Activated naive CD4-positive, alpha-beta T cell treated with anti-CD3 and anti-CD28 coated beads, Interleukin-2, amount 50 U/mL, for 16 hours (primary cell): ENCODE results near the gene WNT9B.

ENCODE experiments used
- DNase-seq: peaks from one replicate; pipeline ENCODE4 v3.0.0-alpha.2; 2020

Gene WNT9B

DNA sequence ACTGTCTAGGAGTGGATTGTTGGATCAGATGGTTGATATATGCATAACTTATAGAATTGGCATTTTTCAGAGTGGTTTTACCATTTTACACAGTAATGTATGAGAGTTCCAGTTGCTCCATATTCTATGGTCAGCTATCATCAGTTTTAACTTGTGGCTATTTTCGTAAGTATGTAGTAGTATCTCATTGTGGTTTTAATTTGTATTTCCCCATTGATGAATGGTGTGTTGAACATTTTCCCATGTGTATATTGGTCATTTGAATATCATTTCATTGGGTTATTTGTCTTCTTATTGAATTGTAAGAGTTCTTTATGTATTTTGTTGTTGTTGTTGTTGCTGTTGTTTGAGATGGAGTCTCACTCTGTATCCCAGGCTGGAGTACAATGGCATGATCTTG, 6.2 kb downstream of the WNT9B start:
- DNase-seq, result no peak

DNA sequence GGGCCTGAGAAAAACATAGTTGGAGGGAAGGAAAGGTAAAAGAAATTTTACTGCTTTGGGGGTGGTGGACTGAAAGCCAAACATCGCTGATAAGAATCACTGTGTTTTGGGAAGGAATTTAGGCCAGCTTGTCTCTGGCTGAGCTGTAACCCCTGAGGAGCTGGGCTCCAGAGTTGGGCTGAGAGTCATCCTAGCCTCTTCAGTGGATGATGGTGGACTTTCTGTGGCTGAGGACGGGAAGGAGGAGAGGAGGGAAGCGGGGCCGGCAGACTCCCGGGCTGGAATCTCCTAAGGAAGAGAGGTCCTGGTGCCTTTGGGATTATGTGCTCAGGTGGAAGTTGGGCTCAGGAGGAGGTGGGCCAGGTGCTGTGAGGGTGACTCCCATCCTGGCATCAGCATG, 8.6 kb downstream of the WNT9B start:
- DNase-seq, result no peak

DNA sequence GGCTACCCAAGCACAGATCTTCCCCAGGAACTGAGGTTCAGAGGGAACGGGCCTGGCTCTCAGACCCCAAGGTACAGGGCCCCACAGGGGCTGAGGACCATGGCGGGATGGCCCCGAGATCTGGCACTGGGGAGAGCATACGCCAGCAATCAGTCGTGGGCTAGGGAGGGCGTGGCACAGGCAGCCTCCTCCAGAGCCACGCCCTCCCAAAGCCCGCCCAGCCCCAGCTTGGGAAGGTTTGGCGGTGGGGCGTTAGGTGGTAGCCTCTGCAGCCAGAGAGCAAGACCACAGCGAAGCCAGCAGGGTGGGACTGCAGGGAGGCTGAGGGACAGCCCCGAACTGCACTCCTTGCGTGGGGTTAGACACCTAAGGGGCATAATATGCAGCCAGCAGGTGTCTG, 11.6 kb downstream of the WNT9B start:
- no peak for DNase-seq

DNA sequence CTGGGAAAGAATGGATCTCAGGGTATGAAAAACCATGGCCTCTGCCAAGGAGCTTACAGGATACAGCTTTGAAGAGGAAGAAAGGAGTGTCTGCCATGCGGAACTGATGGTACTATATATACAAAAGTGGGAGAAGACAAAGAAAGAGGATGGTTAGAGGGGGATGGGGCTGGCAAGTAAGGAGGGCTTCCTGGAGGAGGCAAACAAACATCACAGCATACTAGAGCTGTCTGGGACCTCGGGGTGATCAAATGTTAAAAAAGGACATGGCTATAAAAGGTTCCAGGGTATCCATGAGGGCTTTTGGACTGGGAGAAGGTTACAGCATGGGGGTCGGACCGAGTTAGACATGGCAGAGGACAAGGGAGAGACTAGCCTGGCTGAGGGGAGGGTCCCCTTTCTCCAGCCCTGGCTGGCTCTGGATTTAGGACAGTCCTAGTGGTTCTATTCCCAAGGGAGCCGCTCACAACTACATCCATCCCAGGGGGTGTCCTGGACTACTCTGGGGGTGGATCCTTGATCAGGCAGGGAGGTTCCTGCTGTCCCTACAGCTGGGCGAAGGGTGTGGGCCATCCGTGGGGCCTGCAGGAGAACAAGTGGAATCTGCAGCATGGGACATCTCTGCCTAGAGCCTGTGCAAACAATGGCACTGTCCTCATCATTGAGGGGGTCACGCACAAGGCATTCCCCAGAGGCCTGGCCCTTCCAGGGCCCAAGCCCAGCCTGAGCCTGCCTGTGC, 12.2 kb downstream of the WNT9B start:
- DNase-seq, result no peak

DNA sequence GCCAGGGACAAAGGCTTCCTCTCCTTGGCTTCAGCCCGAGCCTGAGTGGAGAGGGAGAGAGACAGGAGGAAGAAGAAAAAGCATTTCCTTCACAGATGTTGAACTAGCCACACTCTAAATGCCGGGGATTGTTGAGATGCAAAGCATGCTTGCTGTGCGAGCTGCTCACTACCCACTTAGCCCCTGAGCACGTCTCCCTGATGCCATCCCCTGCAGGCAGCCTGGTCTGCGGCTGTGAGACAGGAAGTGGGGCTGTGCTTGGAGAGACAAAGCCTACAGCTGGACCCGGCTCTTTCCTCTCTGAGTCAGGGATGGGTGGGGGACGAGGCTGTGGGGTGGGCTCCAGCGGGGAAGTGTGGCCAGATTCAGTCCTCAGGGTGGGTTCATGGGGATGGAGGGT, 13.7 kb downstream of the WNT9B start:
- no peak for DNase-seq

GRCh38 chr17:46866325-46866724, 14.9 kb downstream of the WNT9B start:
- DNase-seq, result no peak

GRCh38 chr17:46866747-46867146, 15.4 kb downstream of the WNT9B start:
- DNase-seq, result no peak

DNA sequence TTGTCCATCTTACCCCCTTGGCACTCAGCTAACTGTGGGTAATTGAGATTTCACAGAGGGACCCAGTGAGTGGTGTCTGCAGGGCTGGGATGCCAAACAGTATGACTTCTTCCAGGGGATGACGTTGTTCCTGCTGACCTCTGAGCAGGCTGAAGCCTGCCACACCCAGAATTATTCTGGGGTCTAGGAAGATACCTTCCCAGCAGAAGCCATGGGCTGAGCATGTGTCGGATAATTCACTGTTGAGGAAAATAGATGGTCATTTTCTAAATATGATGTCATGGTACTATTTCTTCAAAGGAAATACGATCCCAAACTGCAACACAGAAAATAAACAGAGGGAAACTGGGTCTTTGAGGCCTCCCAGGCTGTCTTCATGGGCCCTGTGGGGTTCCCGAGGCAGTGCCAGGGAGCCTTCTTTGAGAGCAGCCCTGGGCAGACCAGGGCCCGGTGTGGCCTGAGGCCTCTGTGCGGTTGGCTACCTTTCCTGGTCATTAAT, 17.4 kb downstream of the WNT9B start:
- DNase-seq, result no peak

DNA sequence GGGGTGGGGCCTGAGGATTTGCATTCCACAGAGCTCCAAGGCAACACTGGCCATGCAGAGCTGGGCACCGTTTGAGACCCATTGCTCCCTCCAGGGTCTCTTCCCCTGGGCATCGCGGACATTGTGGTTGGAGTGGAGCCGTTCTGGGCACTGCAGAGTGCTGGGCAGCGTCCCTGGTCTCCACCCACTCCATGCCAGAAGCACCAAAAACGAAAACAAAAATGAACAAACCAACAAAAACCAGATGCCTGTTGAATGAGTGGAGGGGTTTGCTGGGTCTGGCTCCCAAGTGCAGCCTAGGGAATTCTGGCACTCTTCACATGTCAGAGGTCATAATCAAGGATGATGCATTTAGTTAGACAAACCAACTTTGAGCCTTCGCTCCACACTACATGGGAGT, 17.9 kb downstream of the WNT9B start:
- no peak for DNase-seq

- DNase-seq, result no peak
Measured at GRCh38 chr17:46869975-46870803, 18.8 kb downstream of the WNT9B start.

DNA sequence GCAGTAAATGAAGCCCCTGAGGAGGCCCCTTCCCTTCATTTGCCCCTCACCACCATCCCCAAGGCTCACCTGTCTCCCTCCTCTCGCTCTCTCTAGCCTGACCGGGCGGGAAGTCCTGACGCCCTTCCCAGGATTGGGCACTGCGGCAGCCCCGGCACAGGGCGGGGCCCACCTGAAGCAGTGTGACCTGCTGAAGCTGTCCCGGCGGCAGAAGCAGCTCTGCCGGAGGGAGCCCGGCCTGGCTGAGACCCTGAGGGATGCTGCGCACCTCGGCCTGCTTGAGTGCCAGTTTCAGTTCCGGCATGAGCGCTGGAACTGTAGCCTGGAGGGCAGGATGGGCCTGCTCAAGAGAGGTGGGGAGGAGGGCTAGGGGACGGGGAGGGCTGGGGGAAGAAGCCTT, 21.0 kb downstream of the WNT9B start:
- DNase-seq, result no peak

DNA sequence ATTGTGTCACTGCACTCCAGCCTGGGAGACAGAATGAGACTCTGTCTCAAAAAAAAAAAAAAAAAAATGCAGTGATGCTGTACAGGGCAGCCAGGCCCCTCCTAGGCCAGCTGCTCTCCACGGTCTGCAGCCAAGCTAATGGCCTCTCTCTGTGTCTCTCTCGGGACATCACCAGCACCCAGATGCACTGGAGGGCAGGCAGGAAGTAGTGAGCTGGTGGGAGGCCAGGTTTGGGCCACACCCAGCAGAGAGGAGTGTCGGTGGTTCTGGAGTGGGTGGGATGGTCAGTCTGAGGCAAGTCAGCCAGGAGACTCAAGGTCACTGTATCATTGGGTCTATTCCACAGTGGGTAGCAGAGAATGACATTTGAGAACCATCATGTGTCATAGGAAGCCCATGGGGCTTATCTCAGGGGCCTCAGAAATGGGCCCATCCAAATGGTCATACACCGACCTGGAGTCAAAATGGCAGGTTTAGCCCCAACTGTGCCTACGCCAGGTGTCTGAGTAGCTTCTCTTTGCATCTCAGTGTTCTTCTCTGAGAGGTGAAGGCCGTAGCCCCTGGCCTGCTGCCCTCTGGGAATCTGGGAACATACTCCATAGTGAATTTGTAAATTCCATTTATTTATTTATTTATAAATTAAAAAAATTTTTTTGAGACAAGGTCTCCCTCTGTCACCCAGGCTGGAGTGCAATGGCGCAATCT, 22.7 kb downstream of the WNT9B start:
- DNase-seq, result no peak

- DNase-seq, result no peak
Measured at GRCh38 chr17:46874906-46875305, 23.5 kb downstream of the WNT9B start.

DNA sequence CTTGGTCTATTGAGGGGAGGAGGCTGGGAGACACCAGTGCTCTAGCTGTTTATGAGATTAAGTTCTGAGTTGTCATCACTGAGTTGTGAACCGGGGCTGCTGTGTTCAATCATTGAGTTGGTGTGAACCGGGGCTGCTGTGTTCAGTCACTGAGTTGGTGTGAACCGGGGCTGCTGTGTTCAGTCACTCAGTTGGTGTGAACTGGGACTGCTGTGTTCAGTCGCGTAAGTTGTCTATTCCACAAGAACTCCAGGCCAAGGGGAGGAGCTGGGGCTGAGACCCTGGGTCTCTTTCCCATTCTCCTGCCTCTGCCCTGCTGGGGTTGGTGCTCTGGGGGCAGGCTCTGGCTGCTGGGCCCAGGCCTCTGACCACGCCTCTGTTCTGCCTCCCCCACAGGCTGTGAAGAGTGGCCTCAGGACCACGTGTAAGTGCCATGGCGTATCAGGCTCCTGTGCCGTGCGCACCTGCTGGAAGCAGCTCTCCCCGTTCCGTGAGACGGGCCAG, 24.5 kb downstream of the WNT9B start:
- no peak for DNase-seq

DNA sequence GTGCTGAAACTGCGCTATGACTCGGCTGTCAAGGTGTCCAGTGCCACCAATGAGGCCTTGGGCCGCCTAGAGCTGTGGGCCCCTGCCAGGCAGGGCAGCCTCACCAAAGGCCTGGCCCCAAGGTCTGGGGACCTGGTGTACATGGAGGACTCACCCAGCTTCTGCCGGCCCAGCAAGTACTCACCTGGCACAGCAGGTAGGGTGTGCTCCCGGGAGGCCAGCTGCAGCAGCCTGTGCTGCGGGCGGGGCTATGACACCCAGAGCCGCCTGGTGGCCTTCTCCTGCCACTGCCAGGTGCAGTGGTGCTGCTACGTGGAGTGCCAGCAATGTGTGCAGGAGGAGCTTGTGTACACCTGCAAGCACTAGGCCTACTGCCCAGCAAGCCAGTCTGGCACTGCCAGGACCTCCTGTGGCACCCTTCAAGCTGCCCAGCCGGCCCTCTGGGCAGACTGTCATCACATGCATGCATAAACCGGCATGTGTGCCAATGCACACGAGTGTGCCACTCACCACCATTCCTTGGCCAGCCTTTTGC, 25.0 kb downstream of the WNT9B start:
- DNase-seq, result no peak

DNA sequence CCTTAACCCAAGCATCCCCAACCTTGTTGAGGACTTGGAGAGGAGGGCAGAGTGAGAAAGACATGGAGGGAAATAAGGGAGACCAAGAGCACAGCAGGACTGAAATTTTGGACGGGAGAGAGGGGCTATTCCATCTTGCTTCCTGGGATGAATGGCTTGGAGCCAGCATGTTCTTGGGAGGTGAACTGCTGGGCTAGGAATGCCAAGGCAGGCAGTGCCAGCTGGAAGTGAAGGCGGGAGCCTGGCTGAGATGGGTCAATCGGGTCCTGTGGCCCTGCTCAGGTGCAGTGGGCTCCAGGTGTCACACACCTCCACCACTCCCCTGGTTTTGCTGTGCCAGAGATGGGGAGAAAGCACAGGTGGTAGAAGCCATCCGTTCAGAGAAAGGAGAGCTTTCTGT, 25.5 kb downstream of the WNT9B start:
- DNase-seq, result no peak

- no peak for DNase-seq
Measured at GRCh38 chr17:46877466-46877865, 26.1 kb downstream of the WNT9B start.

DNA sequence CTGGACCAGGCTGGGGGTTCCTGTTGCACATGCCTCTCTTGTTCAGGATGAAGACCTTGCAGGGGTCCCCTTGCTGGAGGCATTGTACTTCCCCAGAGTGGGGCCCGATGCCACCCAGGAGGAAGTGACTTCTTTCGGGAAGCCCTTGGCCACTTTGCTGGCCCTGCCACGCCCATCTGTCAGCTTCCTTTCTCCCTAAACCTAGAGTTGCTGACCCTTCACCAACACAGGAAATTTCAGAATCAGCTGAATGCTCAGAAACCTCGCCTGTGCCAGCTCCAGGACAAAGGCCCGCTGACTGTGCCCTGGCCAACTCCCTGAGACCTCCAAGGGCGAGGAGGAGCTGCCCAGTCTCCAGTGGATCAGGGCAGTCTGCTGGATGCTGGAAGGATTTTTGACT, 26.7 kb downstream of the WNT9B start:
- DNase-seq, result no peak

DNA sequence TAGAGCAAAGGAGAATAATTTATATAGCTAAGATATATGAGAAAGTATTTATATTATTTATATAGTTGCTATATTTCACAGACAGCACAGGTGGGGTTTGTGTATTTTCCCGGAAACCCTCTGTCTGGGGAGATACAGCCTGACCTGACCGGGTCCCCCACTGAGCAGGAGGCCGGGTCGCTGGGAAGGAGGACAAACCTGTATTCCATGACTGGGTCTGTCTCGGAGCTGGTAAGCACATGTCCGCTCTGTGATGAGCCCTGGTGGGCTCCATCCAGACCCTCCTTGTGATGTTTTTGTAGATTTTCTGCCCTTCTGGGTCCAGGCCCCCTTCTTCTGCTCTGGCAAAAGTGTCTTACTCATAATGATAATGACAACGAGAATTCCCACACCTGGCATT, 27.7 kb downstream of the WNT9B start:
- no peak for DNase-seq

GRCh38 chr17:46881015-46881414, 29.6 kb downstream of the WNT9B start:
- no peak for DNase-seq

DNA sequence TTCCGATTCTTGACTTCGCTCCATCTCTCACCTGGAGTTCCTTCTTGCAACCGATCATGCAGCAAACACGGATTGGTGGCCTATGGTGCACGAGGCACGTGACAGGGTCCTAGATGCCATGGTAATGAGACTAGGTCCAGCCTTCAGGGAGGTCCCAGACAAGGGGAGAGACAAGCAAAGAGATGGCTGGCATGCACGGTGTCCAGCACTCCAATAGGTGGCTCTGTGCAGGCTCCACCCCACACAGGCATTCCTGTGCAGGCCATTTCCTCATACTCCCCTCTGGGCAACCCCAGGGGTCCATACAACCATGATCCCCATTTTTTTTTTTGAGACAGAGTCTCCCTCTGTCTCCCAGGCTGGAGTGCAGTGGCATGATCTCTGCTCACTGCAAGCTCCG, 31.3 kb downstream of the WNT9B start:
- DNase-seq, result no peak

DNA sequence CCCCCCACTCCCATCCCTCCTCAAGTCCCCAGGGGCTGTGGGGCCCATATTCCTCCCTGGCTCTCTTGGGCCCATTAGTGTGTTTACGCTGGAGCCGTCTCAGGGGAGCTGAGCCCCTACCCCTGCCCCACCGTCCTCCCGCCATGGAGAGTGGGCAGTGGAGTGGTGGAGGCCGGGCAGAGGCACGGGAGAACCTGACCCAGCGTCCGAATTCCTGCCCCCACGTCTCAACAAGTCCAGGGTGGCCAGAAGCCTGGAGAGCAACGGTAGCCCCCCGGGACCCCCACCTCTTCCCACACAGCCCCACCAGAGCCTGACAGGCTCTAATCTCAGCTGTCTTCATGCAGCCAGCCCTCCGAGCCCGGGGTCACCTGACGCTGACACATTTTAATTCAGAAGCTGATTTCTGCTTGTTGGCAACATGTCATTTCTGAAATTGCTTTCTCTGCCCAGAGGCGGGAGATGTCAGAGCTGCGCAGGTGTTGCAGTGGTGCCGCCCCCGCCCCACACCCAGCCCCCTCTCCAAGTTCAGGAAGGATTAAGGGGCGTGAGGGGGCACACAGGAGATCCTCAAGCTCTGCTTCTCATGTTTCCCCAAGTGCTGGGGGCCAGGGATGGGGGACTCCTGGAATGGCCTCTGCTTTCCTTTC, 32.6 kb downstream of the WNT9B start:
- no peak for DNase-seq

DNA sequence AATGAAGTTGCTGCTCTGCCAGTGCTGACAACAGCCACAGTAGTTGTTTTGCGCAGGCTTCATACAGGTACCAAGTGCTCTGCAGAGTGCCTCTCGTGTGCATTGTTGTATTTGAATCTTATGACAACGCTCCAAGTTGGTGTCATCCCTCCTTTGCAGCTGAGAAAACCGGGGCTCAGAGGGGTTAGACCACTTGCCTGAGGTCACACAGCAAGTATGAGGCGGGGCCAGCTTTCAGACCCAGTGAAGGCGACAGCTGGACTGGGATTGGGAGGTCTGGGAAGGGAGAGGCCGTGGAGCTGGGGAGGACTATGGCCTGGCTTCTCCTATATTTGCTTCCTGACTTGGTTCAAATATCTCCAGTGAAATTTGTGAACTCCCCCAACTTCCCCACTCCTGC, 33.2 kb downstream of the WNT9B start:
- no peak for DNase-seq
